Body of pancreas (tissue), 4 donors: ENCODE data around the gene SLC23A2. TPM values are rescaled to one million over a fixed set of nuclear protein-coding genes. Genes with fewer than 3 reads are reported as not detected.
"Not testable (repeated sequence)": the region's sequence is repeated elsewhere in the genome, so short reads cannot be mapped to it uniquely, and the experiment has no call there.

Experiments
- ATAC-seq: fragments of 150-250 bp; one replicate; pipeline ENCODE4 v1.9.1; 2016
- DNase-seq, 4 donors: peaks; one replicate each; pipeline ENCODE4 v3.0.0-alpha.2; 2019
- H3K27ac ChIP-seq, 4 donors: fragments of 200-600 bp; sonication (generic); 1 replicate in 3 of 4; 2 replicates in 1 of 4; pipeline versions ENCODE4 v1.5.1 to v1.6.1; 2016 to 2019; ENCODE audit warnings: mild to moderate bottlenecking in 1 of 4, mixed read lengths in 1 of 4, moderate library complexity in 1 of 4
- H3K27me3 ChIP-seq, 2 donors: fragments of 200-600 bp; sonication (generic); one replicate each; pipeline ENCODE4 v1.6.0; 2016; ENCODE audit warnings: mild to moderate bottlenecking in 1 of 2
- H3K36me3 ChIP-seq, 2 donors: fragments of 200-600 bp; sonication (generic); replicated peaks in 1 of 2; 2 replicates each; pipeline ENCODE4 v1.5.1; 2016; ENCODE audit warnings: low read depth in 2 of 2; ENCODE audit not compliant: insufficient read depth in 1 of 2
- H3K4me1 ChIP-seq: fragments of 200-600 bp; sonication (generic); one replicate; pipeline ENCODE4 v1.6.0; 2016
- H3K4me3 ChIP-seq, 2 donors: fragments of 200-600 bp; sonication (generic); 1 replicate in 1 of 2; 2 replicates in 1 of 2; pipeline ENCODE4 v1.5.1; 2016 to 2019
- H3K9me3 ChIP-seq, 3 donors: fragments of 200-600 bp; sonication (generic); 1 replicate in 2 of 3; 2 replicates in 1 of 3; pipeline ENCODE4 v1.5.1; 2016
- CTCF ChIP-seq, 7 experiments: fragments of 450-650 bp in 4 of 7; fragments of 200-600 bp in 3 of 7; sonication (generic) in 3 of 7; IDR thresholded peaks; one replicate each; pipeline ENCODE4 v1.5.1; 2016 to 2019; ENCODE audit warnings: antibody characterized with exemption in 7 of 7
- POLR2A ChIP-seq, 3 donors: fragments of 450-650 bp; IDR thresholded peaks; one replicate each; pipeline ENCODE4 v1.6.1; 2016; ENCODE audit warnings: antibody characterized with exemption in 3 of 3, mild to moderate bottlenecking in 2 of 3
- WGBS, 2 donors: methylation state at CpG; one replicate each; pipeline ENCODE4 v1.1.5; 2017; 5-methylcytosine and 5-hydroxymethylcytosine counted together
- intact Hi-C: fragments of 100-400 bp; cut with DNase I; formaldehyde crosslinking; loops from one replicate; pipeline ENCODE4 v1.15.1; 2023
- total RNA-seq, 2 donors: library from RNA; depleted of rRNA; stranded (reverse); fragments of >200 nt; gene quantifications; one replicate each; pipeline ENCODE4 v1.1.0, GENCODE V29; 2016

SLC23A2 gene
- total RNA-seq, 2 donors from 2014 or later, result 12.2 TPM

GRCh38 chr20:5005326-5005725 lies 4.0 kb upstream of the SLC23A2 start:
- no peak for TF ChIP-seq POLR2A (IDR thresholded peaks at IDR 0.05)
- no peak for TF ChIP-seq CTCF (IDR thresholded peaks at IDR 0.05)
- Histone ChIP-seq H3K9me3 (no peaks in the 10 kb centered on the region), H3K36me3 (no peaks in the 10 kb centered on the region), H3K4me1 (peaks cover 9% of the 10 kb centered on the region), H3K4me3 (no peak overlapping the region), H3K27me3 (no peaks in the 10 kb centered on the region), H3K27ac (no peak overlapping the region)
- 63 to 66% methylated on average over 4 of the region's 4 CpGs for WGBS, 2 donors
- intact Hi-C loops, result no loop called here
- DNase-seq (no peak), ATAC-seq (no peak)

- intact Hi-C loops, H3K4me3 ChIP-seq, DNase-seq, H3K9me3 ChIP-seq, ATAC-seq, H3K27me3 ChIP-seq, H3K27ac ChIP-seq, H3K36me3 ChIP-seq: not testable (repeated sequence)
- 90 to 92% methylated on average over 8 of the region's 8 CpGs for WGBS, 2 donors
- peaks cover 14% of the 10 kb centered on the region for H3K4me1 ChIP-seq
Observed at GRCh38 chr20:5004825-5005224, 3.5 kb upstream of the SLC23A2 start.

GRCh38 chr20:5003626-5004025 lies 2.3 kb upstream of the SLC23A2 start:
- Histone ChIP-seq H3K4me1 (peaks cover 15% of the 10 kb centered on the region), H3K27ac (no peak overlapping the region), H3K27me3 (no peaks in the 10 kb centered on the region), H3K36me3 (no peaks in the 10 kb centered on the region), H3K4me3 (no peak overlapping the region), H3K9me3 (no peaks in the 10 kb centered on the region)
- DNase-seq (no peak), ATAC-seq (no peak)
- TF ChIP-seq POLR2A (IDR thresholded peaks at IDR 0.05) (no peak), CTCF (IDR thresholded peaks at IDR 0.05) (no peak)
- 42 to 51% methylated on average over 3 of the region's 3 CpGs for WGBS, 2 donors
- intact Hi-C loops, result no loop called here

- TF ChIP-seq CTCF (IDR thresholded peaks at IDR 0.05) (no peak), POLR2A (IDR thresholded peaks at IDR 0.05) (no peak)
- Histone ChIP-seq H3K27me3 (no peaks in the 10 kb centered on the region), H3K36me3 (no peaks in the 10 kb centered on the region), H3K4me1 (peaks cover 15% of the 10 kb centered on the region), H3K4me3 (no peak overlapping the region), H3K9me3 (no peaks in the 10 kb centered on the region), H3K27ac (peak overlapping the region in 1 of 4 donors; percentile 55)
- intact Hi-C loops, result no loop called here
- ATAC-seq, result no peak
- peak in 2 of 4 donors; percentile 14 to 16 for DNase-seq
- 7 to 10% methylated on average over 2 to 5 of the region's 5 CpGs for WGBS, 2 donors
Observed at GRCh38 chr20:5002077-5002413, 735 bp upstream of the SLC23A2 start.

GRCh38 chr20:5000263-5001173 lies 792 bp downstream of the SLC23A2 start:
- 2 to 4% methylated on average over 31 to 53 of the region's 53 CpGs for WGBS, 2 donors
- Histone ChIP-seq H3K9me3 (no peaks in the 10 kb centered on the region), H3K36me3 (no peaks in the 10 kb centered on the region), H3K27me3 (no peaks in the 10 kb centered on the region), H3K4me3 (peak overlapping the region; percentile 16 to 87), H3K27ac (peak overlapping the region in 3 of 4 donors; percentile 4 to 21 (median 17)), H3K4me1 (peaks cover 15% of the 10 kb centered on the region)
- ATAC-seq (peak; percentile 47), DNase-seq (peak; percentile 30 to 43 (median 38))
- TF ChIP-seq CTCF (IDR thresholded peaks at IDR 0.05), result no peak
- no peak for TF ChIP-seq POLR2A (IDR thresholded peaks at IDR 0.05)
- intact Hi-C loops, result no loop called here
